Neuronal stem cell (in vitro differentiated cells): Measurements from ENCODE around the gene VDAC2.

ENCODE experiments used
- DNase-seq: peaks from one replicate; pipeline ENCODE4 v3.0.0-alpha.2; 2013; ENCODE audit warnings: low spot score
- H2AFZ ChIP-seq: one replicate; pipeline ENCODE4 v1.6.1; 2013; ENCODE audit warnings: mild to moderate bottlenecking, low read length, inconsistent platforms
- H2AK5ac ChIP-seq: 2 replicates; pipeline ENCODE4 v1.6.1; 2013; ENCODE audit warnings: low read depth, mild to moderate bottlenecking, inconsistent platforms, low read length, moderate library complexity, mixed read lengths
- H2BK120ac ChIP-seq: 2 replicates; pipeline ENCODE4 v1.6.1; 2013; ENCODE audit warnings: low read depth, mild to moderate bottlenecking, inconsistent platforms, low read length, moderate library complexity, mixed read lengths
- H2BK12ac ChIP-seq: one replicate; pipeline ENCODE4 v1.6.1; 2013; ENCODE audit warnings: low read length, inconsistent platforms
- H2BK15ac ChIP-seq: 2 replicates; pipeline ENCODE4 v1.6.1; 2013; ENCODE audit warnings: mild to moderate bottlenecking, low read length, inconsistent platforms, mixed read lengths
- H2BK5ac ChIP-seq: one replicate; pipeline ENCODE4 v1.6.1; 2013; ENCODE audit warnings: inconsistent platforms, mild to moderate bottlenecking, low read length, moderate library complexity
- H3K14ac ChIP-seq: one replicate; pipeline ENCODE4 v1.6.1; 2013; ENCODE audit warnings: low read length, inconsistent platforms
- H3K18ac ChIP-seq: 2 replicates; pipeline ENCODE4 v1.6.1; 2013; ENCODE audit warnings: low read length, inconsistent platforms
- H3K23ac ChIP-seq: 2 replicates; pipeline ENCODE4 v1.6.1; 2013; ENCODE audit warnings: low read depth, mild to moderate bottlenecking, mixed read lengths, low read length, inconsistent platforms; ENCODE audit not compliant: poor library complexity
- H3K27ac ChIP-seq: replicated peaks from 3 replicates; pipeline ENCODE4 v1.5.1; 2013; ENCODE audit warnings: low read length, inconsistent platforms
- H3K27me3 ChIP-seq, 3 experiments: 2 replicates each; pipeline ENCODE4 v1.6.1; 2013; ENCODE audit warnings: low read length in 3 of 3, mild to moderate bottlenecking in 2 of 3, inconsistent platforms in 1 of 3, low read depth in 1 of 3, mixed read lengths in 1 of 3, moderate library complexity in 1 of 3; ENCODE audit not compliant: control insufficient read depth in 3 of 3, insufficient read depth in 3 of 3
- H3K36me3 ChIP-seq, 2 donors: replicated peaks in 1 of 2; 2 replicates each; pipeline ENCODE4 v1.6.1; 2013; ENCODE audit warnings: low read length in 2 of 2; ENCODE audit not compliant: control insufficient read depth in 2 of 2, insufficient read depth in 2 of 2
- H3K4ac ChIP-seq: 2 replicates; pipeline ENCODE4 v1.6.1; 2013; ENCODE audit warnings: inconsistent platforms, mild to moderate bottlenecking, low read length, moderate library complexity
- H3K4me1 ChIP-seq, 2 donors: 1 replicate in 1 of 2; 2 replicates in 1 of 2; pipeline ENCODE4 v1.6.1; 2013; ENCODE audit warnings: low read length in 2 of 2, low read depth in 1 of 2; ENCODE audit not compliant: control insufficient read depth in 2 of 2, insufficient read depth in 1 of 2
- H3K4me2 ChIP-seq: one replicate; pipeline ENCODE4 v1.6.1; 2013; ENCODE audit warnings: mild to moderate bottlenecking, low read length, inconsistent platforms; ENCODE audit not compliant: insufficient read depth, poor library complexity, severe bottlenecking
- H3K4me3 ChIP-seq, 2 donors: 2 replicates each; pipeline ENCODE4 v1.5.1; 2013; ENCODE audit warnings: low read length in 2 of 2, mild to moderate bottlenecking in 2 of 2, inconsistent platforms in 1 of 2, moderate library complexity in 1 of 2
- H3K79me1 ChIP-seq: one replicate; pipeline ENCODE4 v1.6.1; 2013; ENCODE audit warnings: low read depth, mild to moderate bottlenecking, inconsistent platforms, low read length, moderate library complexity
- H3K9ac ChIP-seq: one replicate; pipeline ENCODE4 v1.6.1; 2013; ENCODE audit warnings: mild to moderate bottlenecking, low read depth, low read length, inconsistent platforms; ENCODE audit not compliant: poor library complexity
- H3K9me3 ChIP-seq, 2 donors: replicated peaks in 1 of 2; 2 replicates each; pipeline versions ENCODE3 to v1.6.1; 2013; ENCODE audit warnings: low read length in 2 of 2, mild to moderate bottlenecking in 2 of 2, inconsistent platforms in 1 of 2, low read depth in 1 of 2, mixed read lengths in 1 of 2, moderate library complexity in 1 of 2; ENCODE audit not compliant: control insufficient read depth in 2 of 2, insufficient read depth in 1 of 2
- H4K8ac ChIP-seq: one replicate; pipeline ENCODE4 v1.6.1; 2013; ENCODE audit warnings: low read depth, mild to moderate bottlenecking, inconsistent platforms, low read length, moderate library complexity
- H4K91ac ChIP-seq: one replicate; pipeline ENCODE4 v1.6.1; 2013; ENCODE audit warnings: low read length, low read depth, mild to moderate bottlenecking, inconsistent platforms; ENCODE audit not compliant: poor library complexity
- WGBS, 2 donors: extraction: QIAGEN DNeasy Blood & Tissue Kit; methylation state at CpG; one replicate each; pipeline ENCODE4 v1.1.7; 2013; ENCODE audit warnings: missing lambda C conversion rate in 2 of 2, mixed read lengths in 1 of 2; ENCODE audit not compliant: insufficient read length in 2 of 2, insufficient replicate concordance in 1 of 2; ENCODE audit errors: extremely low coverage in 2 of 2; 5-methylcytosine and 5-hydroxymethylcytosine counted together

The VDAC2 gene

DNA sequence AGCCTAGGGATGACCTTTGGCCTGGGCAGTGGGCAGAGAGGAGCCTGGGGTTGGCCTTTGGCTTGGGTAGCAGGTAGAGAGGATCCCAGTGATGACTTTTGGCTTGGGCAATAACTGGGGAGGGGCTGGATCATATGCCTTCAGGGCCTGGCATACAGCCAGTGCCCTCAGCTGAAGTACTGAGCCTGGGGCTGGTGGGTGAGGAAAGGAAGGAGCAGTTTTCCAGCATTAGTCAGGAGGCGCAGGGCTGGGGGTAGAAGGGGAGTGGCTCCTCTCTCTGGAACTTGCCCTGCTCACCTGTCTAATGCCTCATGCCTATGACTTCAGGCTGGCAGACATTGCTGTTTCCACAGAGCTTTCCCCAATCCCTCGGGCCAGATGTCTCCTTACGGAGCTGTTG is 40.3 kb downstream of the VDAC2 start:
- Histone ChIP-seq H3K4me3 (no peak overlapping the region), H2BK120ac (no peak overlapping the region), H2BK12ac (no peak overlapping the region), H3K27me3 (no peaks in the 10 kb centered on the region), H3K14ac (no peak overlapping the region), H3K4me2 (no peak overlapping the region), H3K9me3 (peaks cover 0 to 7% of the 10 kb centered on the region in 2 donors), H2AK5ac (no peak overlapping the region), H4K91ac (no peak overlapping the region), H3K27ac (no peak overlapping the region), H3K4ac (no peak overlapping the region), H2BK5ac (no peak overlapping the region), H3K23ac (no peak overlapping the region), H3K9ac (no peak overlapping the region), H2AFZ (no peak overlapping the region), H3K36me3 (no peaks in the 10 kb centered on the region), H2BK15ac (no peak overlapping the region), H3K4me1 (no peaks in the 10 kb centered on the region), H4K8ac (no peak overlapping the region), H3K18ac (no peak overlapping the region), H3K79me1 (no peaks in the 10 kb centered on the region)
- no peak for DNase-seq
- whole genome bisulfite sequencing, 2 donors: no CpG with 5 or more reads among the region's 3 CpGs

DNA sequence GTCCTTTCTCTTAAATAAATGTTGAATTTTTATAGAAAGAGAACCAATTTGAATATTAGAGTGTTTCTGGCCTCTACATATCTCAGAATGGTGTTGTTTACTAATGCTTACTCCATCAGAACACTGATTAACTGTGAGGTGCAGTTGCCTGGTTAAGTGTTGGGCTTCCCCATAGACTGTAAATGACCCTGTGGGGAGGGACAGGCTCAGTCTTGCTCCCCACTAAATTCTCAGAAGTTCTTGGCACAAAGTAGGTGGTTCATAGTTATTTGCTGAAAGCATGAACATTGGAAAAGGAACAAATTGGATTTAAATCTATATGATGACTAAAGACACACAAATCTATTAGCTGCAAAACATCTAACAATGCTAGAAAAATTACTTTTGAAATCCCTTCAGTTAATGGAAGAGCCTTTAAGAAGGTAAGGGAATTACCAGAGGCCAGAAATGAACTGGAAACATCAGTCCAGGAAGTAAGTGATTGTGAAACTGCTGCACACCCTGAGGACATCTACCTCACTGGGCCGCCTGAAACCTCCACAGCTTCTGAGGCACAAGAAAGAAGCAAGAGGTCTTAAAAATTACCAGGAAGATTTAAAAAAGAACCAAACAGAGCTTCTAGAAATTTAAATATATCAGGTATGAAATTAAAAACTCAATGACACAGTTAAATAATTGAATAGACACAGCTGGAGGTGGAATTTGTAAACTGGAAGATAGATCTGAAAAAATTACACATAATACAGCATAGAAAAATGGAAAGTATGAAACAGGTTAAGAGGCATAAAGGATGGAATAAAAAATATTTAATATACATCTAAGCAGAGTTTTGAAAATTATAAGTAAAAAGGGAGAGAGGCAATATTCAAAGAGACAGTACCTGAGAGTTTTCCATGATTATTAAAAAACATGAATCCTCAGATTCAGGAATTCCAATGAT is 43.0 kb downstream of the VDAC2 start:
- Histone ChIP-seq H2AK5ac (no peak overlapping the region), H3K23ac (no peak overlapping the region), H3K36me3 (no peaks in the 10 kb centered on the region), H2BK5ac (no peak overlapping the region), H3K27ac (no peak overlapping the region), H3K14ac (no peak overlapping the region), H4K8ac (no peak overlapping the region), H3K18ac (no peak overlapping the region), H3K4me1 (no peaks in the 10 kb centered on the region), H3K4me2 (no peak overlapping the region), H4K91ac (no peak overlapping the region), H3K79me1 (no peaks in the 10 kb centered on the region), H2BK15ac (no peak overlapping the region), H3K4ac (no peak overlapping the region), H3K4me3 (no peak overlapping the region), H3K27me3 (no peaks in the 10 kb centered on the region), H2BK120ac (no peak overlapping the region), H2BK12ac (no peak overlapping the region), H3K9ac (no peak overlapping the region), H3K9me3 (peaks cover 0 to 7% of the 10 kb centered on the region in 2 donors), H2AFZ (no peak overlapping the region)
- no peak for DNase-seq
- WGBS, 2 donors: no CpG with 5 or more reads among the region's 1 CpG

DNA sequence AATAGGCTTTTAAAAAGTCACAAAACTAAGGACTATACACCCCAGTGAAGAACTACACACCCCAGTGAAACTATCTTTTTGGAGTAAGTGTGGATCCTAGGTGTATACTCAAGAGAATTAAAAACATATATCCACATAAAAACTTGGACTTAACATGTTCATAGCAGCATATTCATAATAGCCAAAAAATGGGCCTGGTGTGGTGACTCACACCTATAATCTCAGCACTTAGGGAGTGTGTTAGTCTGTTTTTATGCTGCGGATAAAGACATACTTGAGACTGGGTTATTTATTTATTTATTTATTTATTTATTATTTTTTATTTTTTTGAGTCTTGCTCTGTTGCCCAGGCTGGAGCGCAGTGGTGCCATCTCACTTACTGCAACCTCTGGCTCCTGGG is 44.1 kb downstream of the VDAC2 start:
- Histone ChIP-seq H2AFZ (no peak overlapping the region), H3K36me3 (no peaks in the 10 kb centered on the region), H3K4ac (no peak overlapping the region), H3K23ac (no peak overlapping the region), H2AK5ac (no peak overlapping the region), H4K91ac (no peak overlapping the region), H2BK15ac (no peak overlapping the region), H3K9ac (no peak overlapping the region), H3K4me2 (no peak overlapping the region), H3K4me3 (no peak overlapping the region), H3K18ac (no peak overlapping the region), H3K79me1 (no peaks in the 10 kb centered on the region), H4K8ac (no peak overlapping the region), H3K9me3 (peaks cover 0 to 7% of the 10 kb centered on the region in 2 donors), H2BK12ac (no peak overlapping the region), H3K4me1 (no peaks in the 10 kb centered on the region), H2BK120ac (no peak overlapping the region), H3K27ac (no peak overlapping the region), H3K14ac (no peak overlapping the region), H3K27me3 (no peaks in the 10 kb centered on the region), H2BK5ac (no peak overlapping the region)
- WGBS, 2 donors: no CpG with 5 or more reads among the region's 2 CpGs
- DNase-seq: no peak

DNA sequence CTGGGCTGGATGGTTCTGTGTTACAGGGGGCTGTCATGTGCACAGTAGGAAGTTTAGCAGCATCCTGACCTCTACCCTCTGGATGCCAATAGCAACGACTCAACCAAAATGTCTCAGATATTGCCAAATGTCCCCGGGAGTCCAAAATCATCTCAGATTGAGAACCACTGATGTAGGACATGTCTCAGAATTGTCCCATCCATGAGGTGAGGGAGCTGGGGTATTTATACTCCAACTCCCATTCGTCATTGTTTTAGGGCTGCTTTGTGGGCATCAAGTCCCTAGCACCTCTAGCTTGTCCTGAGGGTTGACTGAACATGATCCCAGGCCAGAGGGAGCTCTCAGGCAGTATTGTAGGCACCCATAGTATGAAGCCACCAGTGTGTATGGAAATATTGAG is 50.4 kb downstream of the VDAC2 start:
- Histone ChIP-seq H2BK5ac (no peak overlapping the region), H2BK15ac (no peak overlapping the region), H3K4me1 (no peaks in the 10 kb centered on the region), H3K18ac (no peak overlapping the region), H3K27ac (no peak overlapping the region), H3K79me1 (no peaks in the 10 kb centered on the region), H3K4me2 (no peak overlapping the region), H3K27me3 (no peaks in the 10 kb centered on the region), H3K14ac (no peak overlapping the region), H3K4me3 (no peak overlapping the region), H2AK5ac (no peak overlapping the region), H2AFZ (no peak overlapping the region), H3K36me3 (no peaks in the 10 kb centered on the region), H2BK120ac (no peak overlapping the region), H3K23ac (no peak overlapping the region), H3K4ac (no peak overlapping the region), H3K9me3 (no peaks in the 10 kb centered on the region), H4K91ac (no peak overlapping the region), H3K9ac (no peak overlapping the region), H2BK12ac (no peak overlapping the region), H4K8ac (no peak overlapping the region)
- no CpG with 5 or more reads among the region's 3 CpGs for WGBS, 2 donors
- DNase-seq: no peak
